SK-N-SH treated with all-trans-retinoic acid at 6 μM for 48 hours (cell line): ENCODE measurements around the gene NDUFAF4.
A peak's percentile ranks its signal among the peaks of the same experiment; 100 is the strongest.

Experiments used
- ATAC-seq: fragments of 200-7000 bp; cut with Tn5 transposase; 3 replicates; pipeline ENCODE4 v1.9.1; 2020; ENCODE audit warnings: mild to moderate bottlenecking, moderate library complexity
- ARNTL ChIP-seq: fragments of 450-650 bp; formaldehyde crosslinking; IDR thresholded peaks from 2 replicates; pipeline ENCODE4 v1.5.0; 2020; ENCODE audit warnings: low read depth, mild to moderate bottlenecking, moderate library complexity, borderline replicate concordance
- CSRNP3 ChIP-seq: fragments of 250-450 bp; sonication (Bioruptor Pico); IDR thresholded peaks from 2 replicates; pipeline ENCODE4 v1.5.1; 2021; ENCODE audit warnings: mild to moderate bottlenecking, moderate library complexity
- ESRRG ChIP-seq: fragments of 250-450 bp; sonication (Bioruptor Pico); IDR thresholded peaks from 2 replicates; pipeline ENCODE4 v1.6.1; 2021; ENCODE audit warnings: mild to moderate bottlenecking
- GLIS3 ChIP-seq: fragments of 250-450 bp; sonication (Bioruptor Pico); IDR thresholded peaks from 2 replicates; pipeline ENCODE4 v1.5.0; 2020; ENCODE audit warnings: mild to moderate bottlenecking, moderate library complexity
- ISL1 ChIP-seq: fragments of 250-450 bp; sonication (Bioruptor Pico); IDR thresholded peaks from 2 replicates; pipeline ENCODE4 v2.1.2; 2022; ENCODE audit warnings: mild to moderate bottlenecking, moderate library complexity
- OSR1 ChIP-seq: fragments of 250-450 bp; sonication (Bioruptor Pico); IDR thresholded peaks from 2 replicates; pipeline ENCODE4 v1.8.0; 2022; ENCODE audit warnings: moderate library complexity, mild to moderate bottlenecking, inconsistent platforms
- PPARA ChIP-seq: fragments of 250-450 bp; sonication (Bioruptor Pico); IDR thresholded peaks from 2 replicates; pipeline ENCODE4 v1.5.0; 2020; ENCODE audit warnings: mild to moderate bottlenecking, borderline replicate concordance
- RARB ChIP-seq: fragments of 250-450 bp; sonication (Bioruptor Pico); IDR thresholded peaks from 2 replicates; pipeline ENCODE4 v1.8.0; 2021; ENCODE audit warnings: mild to moderate bottlenecking, moderate library complexity
- TOX ChIP-seq: fragments of 250-450 bp; sonication (Bioruptor Pico); IDR thresholded peaks from 2 replicates; pipeline ENCODE4 v1.8.0; 2021; ENCODE audit warnings: mild to moderate bottlenecking, moderate library complexity, borderline replicate concordance
- ZC3H10 ChIP-seq: fragments of 250-450 bp; sonication (Bioruptor Pico); IDR thresholded peaks from 2 replicates; pipeline ENCODE4 v1.5.1; 2021; ENCODE audit warnings: mild to moderate bottlenecking, moderate library complexity
- ZFP3 ChIP-seq: fragments of 250-450 bp; sonication (Bioruptor Pico); IDR thresholded peaks from 2 replicates; pipeline ENCODE4 v1.5.0; 2020; ENCODE audit warnings: mild to moderate bottlenecking, moderate library complexity
- ZFP30 ChIP-seq: fragments of 450-650 bp; formaldehyde crosslinking; IDR thresholded peaks from 2 replicates; pipeline ENCODE4 v1.5.0; 2022; ENCODE audit warnings: mild to moderate bottlenecking, moderate library complexity
- ZNF565 ChIP-seq: fragments of 450-650 bp; formaldehyde crosslinking; conservative IDR thresholded peaks from 2 replicates; pipeline ENCODE4 v1.5.0; 2020; ENCODE audit warnings: low read depth, mild to moderate bottlenecking, moderate library complexity
- ZNF70 ChIP-seq: fragments of 450-650 bp; formaldehyde crosslinking; IDR thresholded peaks from 2 replicates; pipeline ENCODE4 v1.5.0; 2020; ENCODE audit warnings: mild to moderate bottlenecking, moderate library complexity
- TF ChIP-seq, protein P1 (sequence below): fragments of 250-450 bp; sonication (Bioruptor Pico); IDR thresholded peaks from 2 replicates; pipeline ENCODE4 v1.8.0; 2020; ENCODE audit warnings: mild to moderate bottlenecking, moderate library complexity, borderline replicate concordance

The NDUFAF4 gene

DNA sequence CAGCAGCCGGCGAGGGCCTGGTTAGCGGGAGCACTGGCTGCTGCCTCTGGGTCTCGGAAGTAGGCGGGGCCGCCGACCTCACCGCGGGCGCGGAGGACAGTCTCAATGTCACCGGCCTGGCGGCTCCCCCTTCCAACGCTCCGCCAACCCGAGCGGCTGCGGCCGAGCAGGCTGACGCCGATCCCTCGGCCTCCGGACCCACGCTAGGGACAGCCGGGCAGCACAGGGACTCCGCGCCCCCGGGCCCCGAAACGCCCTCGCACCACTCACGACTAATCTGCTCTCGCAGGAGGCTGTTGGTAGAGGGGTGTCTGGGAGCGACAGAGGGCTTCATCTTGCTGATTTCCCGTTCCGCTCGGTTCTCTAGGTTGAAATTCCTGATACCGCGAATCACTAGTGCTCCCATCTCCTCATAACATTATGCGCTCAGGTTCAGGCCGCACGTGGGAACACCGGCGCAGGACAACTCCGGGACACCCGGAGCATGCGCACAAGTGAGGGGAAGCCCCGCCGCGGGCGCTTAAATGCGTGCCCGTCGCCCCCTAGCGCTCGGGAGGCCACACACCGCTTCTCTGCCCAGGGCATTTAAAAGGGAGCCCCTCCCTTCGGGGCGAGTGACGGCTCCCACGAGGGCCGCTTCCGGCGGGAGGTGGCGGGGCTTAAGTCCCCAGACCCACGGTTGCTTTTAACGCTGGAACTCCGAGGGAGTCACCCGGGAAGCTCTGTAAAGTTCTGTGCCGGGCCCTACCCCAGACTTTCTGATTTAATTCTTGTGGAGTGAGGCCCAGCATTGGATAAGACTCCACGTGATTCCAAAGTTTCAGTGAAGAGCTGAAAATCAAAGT, at the start of gene NDUFAF4:
TSS of gene NDUFAF4 (minus strand) at position 496 of the 845 bp plus-strand sequence. CDS start at position 406, 90 bp downstream.
- peak; percentile 94 for ATAC-seq
- no peak for TF ChIP-seq ISL1 (CRISPR knock-in tag)
- TF ChIP-seq, protein P1, sequence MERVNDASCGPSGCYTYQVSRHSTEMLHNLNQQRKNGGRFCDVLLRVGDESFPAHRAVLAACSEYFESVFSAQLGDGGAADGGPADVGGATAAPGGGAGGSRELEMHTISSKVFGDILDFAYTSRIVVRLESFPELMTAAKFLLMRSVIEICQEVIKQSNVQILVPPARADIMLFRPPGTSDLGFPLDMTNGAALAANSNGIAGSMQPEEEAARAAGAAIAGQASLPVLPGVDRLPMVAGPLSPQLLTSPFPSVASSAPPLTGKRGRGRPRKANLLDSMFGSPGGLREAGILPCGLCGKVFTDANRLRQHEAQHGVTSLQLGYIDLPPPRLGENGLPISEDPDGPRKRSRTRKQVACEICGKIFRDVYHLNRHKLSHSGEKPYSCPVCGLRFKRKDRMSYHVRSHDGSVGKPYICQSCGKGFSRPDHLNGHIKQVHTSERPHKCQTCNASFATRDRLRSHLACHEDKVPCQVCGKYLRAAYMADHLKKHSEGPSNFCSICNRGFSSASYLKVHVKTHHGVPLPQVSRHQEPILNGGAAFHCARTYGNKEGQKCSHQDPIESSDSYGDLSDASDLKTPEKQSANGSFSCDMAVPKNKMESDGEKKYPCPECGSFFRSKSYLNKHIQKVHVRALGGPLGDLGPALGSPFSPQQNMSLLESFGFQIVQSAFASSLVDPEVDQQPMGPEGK (CRISPR knock-in tag) = peak; percentile 85; the same call in 1 of the 2 replicates

DNA sequence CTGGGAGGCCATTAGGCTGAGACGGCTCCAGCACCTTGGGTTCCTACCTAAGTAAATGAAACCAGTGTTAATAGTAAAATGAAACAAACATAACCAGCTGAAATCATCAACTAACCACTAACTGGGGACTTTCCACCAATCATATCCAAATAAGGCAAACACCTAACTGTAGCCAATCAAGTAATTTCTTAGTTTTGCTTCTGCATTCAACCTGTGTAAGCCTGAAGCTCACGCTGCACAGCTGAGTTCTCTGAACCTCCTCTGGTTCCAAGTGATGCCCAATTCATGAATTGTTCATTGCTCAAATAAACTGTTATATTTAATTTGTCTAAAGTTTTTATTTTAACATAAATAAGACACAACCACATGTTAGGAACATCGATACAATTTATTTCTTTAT, 49.4 kb upstream of the NDUFAF4 start:
- TF ChIP-seq GLIS3 (CRISPR knock-in tag) (no peak), ZFP3 (no peak), CSRNP3 (no peak), ZC3H10 (CRISPR knock-in tag) (no peak), ZFP30 (CRISPR knock-in tag) (no peak), RARB (CRISPR knock-in tag) (no peak), ISL1 (CRISPR knock-in tag) (no peak)
- TF ChIP-seq, protein P1 (CRISPR knock-in tag) = no peak
- TF ChIP-seq, all 23 proteins: peak for 0
- no peak for ATAC-seq

DNA sequence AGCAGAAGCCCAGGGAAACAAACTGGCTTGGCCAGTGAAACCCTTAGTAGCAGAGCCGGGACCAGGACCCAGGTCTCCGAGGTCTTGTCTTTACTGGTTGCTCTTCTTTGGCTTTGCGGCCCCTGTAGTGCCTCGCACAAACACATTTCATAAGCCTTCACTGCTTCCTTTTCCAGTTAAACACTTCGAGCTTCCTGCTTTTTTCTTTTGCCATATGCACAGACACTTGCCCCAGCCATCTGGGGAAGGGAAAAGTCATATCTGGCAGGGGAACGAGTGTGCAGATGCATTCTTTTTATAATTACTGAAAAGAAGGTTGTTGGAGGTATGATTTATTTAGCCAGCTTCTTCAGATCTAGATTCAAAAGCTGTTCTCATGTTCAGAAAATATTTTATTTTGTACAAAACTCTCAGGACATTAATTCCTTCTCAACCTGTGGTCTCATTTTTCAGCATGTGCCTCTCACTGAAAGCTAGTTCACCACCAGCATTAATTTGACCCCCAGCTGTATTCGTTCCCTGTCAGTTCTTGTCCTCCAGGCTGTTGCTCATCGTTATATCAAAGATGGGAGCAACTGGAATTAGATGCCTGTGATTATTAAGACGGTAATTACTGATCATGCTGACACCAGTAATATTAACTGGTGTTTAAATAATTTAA, 46.0 kb upstream of the NDUFAF4 start:
- ATAC-seq = no peak
- no peak for TF ChIP-seq PPARA (CRISPR knock-in tag)
- TF ChIP-seq ISL1 (CRISPR knock-in tag) = no peak
- no peak for TF ChIP-seq ZFP30 (CRISPR knock-in tag)
- TF ChIP-seq, protein P1 (CRISPR knock-in tag) = no peak
- TF ChIP-seq ZC3H10 (CRISPR knock-in tag) = no peak
- no peak for TF ChIP-seq TOX
- TF ChIP-seq ESRRG = no peak
- no peak for TF ChIP-seq ZNF70 (CRISPR knock-in tag)
- no peak for TF ChIP-seq OSR1 (CRISPR knock-in tag)
- TF ChIP-seq ARNTL = no peak

DNA sequence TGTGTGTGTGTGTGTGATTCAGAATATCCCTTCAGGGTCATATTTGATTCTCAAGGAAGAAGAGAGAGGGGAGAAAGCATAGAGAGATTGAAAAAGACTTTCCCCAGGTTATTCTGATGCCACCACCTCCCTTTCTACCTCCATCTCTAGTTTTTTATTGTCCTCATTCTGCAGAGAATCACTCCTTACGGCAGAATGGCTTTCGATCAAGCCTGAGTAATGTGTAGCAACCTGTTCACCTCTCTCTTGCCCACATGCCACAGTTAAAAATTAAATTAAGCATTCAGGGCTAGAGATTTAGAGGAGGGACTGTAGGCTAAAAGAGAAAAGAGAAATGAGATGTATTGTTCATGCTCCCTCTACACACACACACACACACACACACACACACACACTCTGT, 45.0 kb upstream of the NDUFAF4 start:
- no peak for ATAC-seq
- TF ChIP-seq OSR1 (CRISPR knock-in tag) (no peak), ZC3H10 (CRISPR knock-in tag) (no peak)

GRCh38 chr6:96940322-96940721, 42.6 kb upstream of the NDUFAF4 start:
- ATAC-seq = peak; percentile 66
- no peak for TF ChIP-seq ZNF565 (CRISPR knock-in tag)
- TF ChIP-seq TOX = no peak; the same call in 1 of the 2 replicates
